Peyer's patch (tissue), 4 donors: ENCODE data around the gene DCAF8L2.

Source experiments
- CTCF ChIP-seq, 6 experiments: fragments of 450-650 bp in 4 of 6; fragments of 200-600 bp in 2 of 6; sonication (generic) in 1 of 6; IDR thresholded peaks; one replicate each; pipeline ENCODE4 v1.5.1; 2017 to 2019; ENCODE audit warnings: antibody characterized with exemption in 6 of 6, mild to moderate bottlenecking in 3 of 6, moderate library complexity in 1 of 6
- POLR2A ChIP-seq, 2 donors: fragments of 450-650 bp; IDR thresholded peaks; one replicate each; pipeline ENCODE4 v1.5.1; 2017; ENCODE audit warnings: antibody characterized with exemption in 2 of 2, mild to moderate bottlenecking in 2 of 2, moderate library complexity in 2 of 2

- TF ChIP-seq CTCF (IDR thresholded peaks at IDR 0.05) (no peak), POLR2A (IDR thresholded peaks at IDR 0.05) (no peak)
Measured at GRCh38 chrX:27590044-27590443, at the start of gene DCAF8L2.
